Lung (tissue), 12 donors: ENCODE measurements around the gene WTAP. TPM values are rescaled to one million over a fixed set of nuclear protein-coding genes. Genes with fewer than 3 reads are reported as not detected.
"Not testable (repeated sequence)": the region's sequence is repeated elsewhere in the genome, so short reads cannot be mapped to it uniquely, and the experiment has no call there.

Experiments used
- ATAC-seq: fragments of 200-7000 bp; cut with Tn5 transposase; one replicate; pipeline ENCODE4 v1.9.1; 2020; ENCODE audit warnings: moderate number of reproducible peaks; ENCODE audit not compliant: insufficient read depth, low FRiP score
- DNase-seq, 3 donors: peaks; one replicate each; pipeline ENCODE4 v3.0.0-alpha.2; 2013 to 2017
- H3K27ac ChIP-seq, 2 donors: one replicate each; pipeline ENCODE4 v1.5.1; 2013; ENCODE audit warnings: mild to moderate bottlenecking in 2 of 2, moderate library complexity in 2 of 2, control low read depth in 1 of 2, inconsistent platforms in 1 of 2, low read depth in 1 of 2, low read length in 1 of 2
- H3K27me3 ChIP-seq, 3 donors: one replicate each; pipeline ENCODE4 v1.5.1; 2013; ENCODE audit warnings: low read length in 2 of 3; ENCODE audit not compliant: control insufficient read depth in 3 of 3, insufficient read depth in 3 of 3
- H3K36me3 ChIP-seq, 4 donors: one replicate each; pipeline ENCODE4 v1.5.1; 2013; ENCODE audit warnings: low read length in 4 of 4, mild to moderate bottlenecking in 1 of 4, moderate library complexity in 1 of 4; ENCODE audit not compliant: control insufficient read depth in 4 of 4, insufficient read depth in 4 of 4
- H3K4me1 ChIP-seq, 5 donors: one replicate each; pipeline ENCODE4 v1.5.1; 2013; ENCODE audit warnings: low read length in 5 of 5, mild to moderate bottlenecking in 2 of 5, moderate library complexity in 1 of 5; ENCODE audit not compliant: control insufficient read depth in 5 of 5, insufficient read depth in 5 of 5
- H3K4me3 ChIP-seq: one replicate; pipeline ENCODE4 v1.5.1; 2013; ENCODE audit warnings: mild to moderate bottlenecking, control low read depth, moderate library complexity
- H3K9ac ChIP-seq, 2 donors: one replicate each; pipeline ENCODE4 v1.5.1; 2013; ENCODE audit warnings: low read length in 2 of 2, control low read depth in 1 of 2; ENCODE audit not compliant: insufficient read depth in 1 of 2
- H3K9me3 ChIP-seq, 4 donors: one replicate each; pipeline ENCODE4 v1.5.1; 2013; ENCODE audit warnings: low read length in 3 of 4, mild to moderate bottlenecking in 1 of 4, moderate library complexity in 1 of 4; ENCODE audit not compliant: control insufficient read depth in 4 of 4, insufficient read depth in 3 of 4
- CTCF ChIP-seq: IDR thresholded peaks from 2 replicates; pipeline ENCODE4 v1.5.1; 2012; ENCODE audit warnings: mild to moderate bottlenecking; ENCODE audit errors: control extremely low read depth, extremely low read depth
- WGBS, 2 donors: extraction: QIAGEN DNeasy Blood & Tissue Kit; methylation state at CpG; one replicate each; pipeline ENCODE4 v1.1.7; 2013; 5-methylcytosine and 5-hydroxymethylcytosine counted together
- polyA plus RNA-seq, 2 donors: library from polyadenylated mRNA; stranded (reverse); fragments of 200-250 nt; gene quantifications; one replicate each; pipeline ENCODE4 v1.2.1, GENCODE V29; 2013
- total RNA-seq, 2 donors: library from RNA; depleted of rRNA in 1 of 2; stranded (reverse); fragments of >200 nt in 1 of 2; gene quantifications; one replicate each; pipeline ENCODE4 v1.2.1, GENCODE V29; 2014 to 2021
- donor health status: control.
- donor health status: control.
- donor health status: Bipolar disorder and iron deficiency.
- donor health status: healthy.
- donor health status: DM: yes; HTN: yes; CAD: no.

WTAP gene
- total and polyA plus RNA-seq, 4 donors = 70.8 to 145 (median 113) TPM

DNA sequence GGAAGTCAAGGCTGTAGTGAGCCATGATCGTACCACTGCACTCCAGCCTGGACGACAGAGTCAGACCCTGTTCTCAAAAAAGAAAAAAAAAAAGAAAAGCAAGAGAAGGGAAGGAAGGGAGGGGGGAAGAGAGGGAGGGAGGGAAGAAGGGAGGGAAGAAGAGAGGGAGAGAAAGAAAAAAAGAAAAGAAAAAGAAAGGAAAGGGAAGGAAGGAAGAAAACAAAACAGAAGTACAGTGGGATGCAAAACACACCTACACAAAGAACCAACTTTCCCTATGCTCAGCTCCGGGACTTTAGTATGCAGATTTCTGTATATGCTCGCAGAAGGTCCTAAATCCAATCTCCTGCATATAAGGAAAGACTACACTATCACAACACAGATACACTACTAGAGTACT is 2.5 kb upstream of the WTAP start:
- no peak for TF ChIP-seq CTCF
- Histone ChIP-seq H3K27ac (no peak overlapping the region), H3K4me3 (no peak overlapping the region), H3K36me3 (peaks cover 0 to 6% (median 0%) of the 10 kb centered on the region in 4 donors), H3K27me3 (no peaks in the 10 kb centered on the region), H3K4me1 (peaks cover 0 to 20% (median 5%) of the 10 kb centered on the region in 5 donors), H3K9ac (no peak overlapping the region), H3K9me3 (no peaks in the 10 kb centered on the region)
- no peak for DNase-seq
- no peak for ATAC-seq
- WGBS, 2 donors = 95 to 96% methylated on average over 4 of the region's 4 CpGs

DNA sequence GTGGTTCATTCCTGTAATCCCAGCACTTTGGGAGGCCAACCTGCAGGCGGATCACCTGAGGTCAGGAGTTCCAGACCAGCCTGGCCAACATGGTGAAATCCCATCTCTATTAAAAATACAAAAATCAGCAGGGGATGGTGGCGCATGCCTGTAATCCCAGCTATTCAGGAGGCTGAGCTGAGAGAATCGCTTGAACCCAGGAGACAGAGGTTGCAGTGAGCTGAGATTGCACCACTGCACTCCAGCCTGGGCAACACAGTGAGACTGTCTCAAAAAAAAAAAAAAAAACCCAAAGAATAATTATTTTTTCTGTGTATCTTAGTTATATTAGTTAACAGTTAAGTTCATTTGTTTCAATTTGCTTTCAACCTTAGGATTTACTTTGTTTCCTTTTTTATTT is 2.1 kb upstream of the WTAP start:
- 92 to 95% methylated on average over 3 of the region's 3 CpGs for WGBS, 2 donors

GRCh38 chr6:159726255-159726917 is 920 bp upstream of the WTAP start:
- DNase-seq = no peak
- Histone ChIP-seq H3K36me3 (peaks cover 0 to 6% (median 0%) of the 10 kb centered on the region in 4 donors), H3K27ac (peak overlapping the region; percentile 98 to 100), H3K4me3 (peak overlapping the region; percentile 63), H3K27me3 (no peaks in the 10 kb centered on the region), H3K9ac (peak overlapping the region; percentile 91 to 98), H3K4me1 (peaks cover 0 to 26% (median 6%) of the 10 kb centered on the region in 5 donors), H3K9me3 (no peaks in the 10 kb centered on the region)
- 1% methylated on average over 30 of the region's 30 CpGs for WGBS, 2 donors
- TF ChIP-seq CTCF = no peak
- peak; percentile 14 for ATAC-seq

More for the DNA sequence above, 2.1 kb upstream of the WTAP start:
- H3K27me3 ChIP-seq, ATAC-seq, H3K9ac ChIP-seq, H3K4me3 ChIP-seq, H3K27ac ChIP-seq, H3K9me3 ChIP-seq, DNase-seq, H3K36me3 ChIP-seq: not testable (repeated sequence)
- H3K4me1 ChIP-seq = peaks cover 0 to 24% (median 6%) of the 10 kb centered on the region in 5 donors

DNA sequence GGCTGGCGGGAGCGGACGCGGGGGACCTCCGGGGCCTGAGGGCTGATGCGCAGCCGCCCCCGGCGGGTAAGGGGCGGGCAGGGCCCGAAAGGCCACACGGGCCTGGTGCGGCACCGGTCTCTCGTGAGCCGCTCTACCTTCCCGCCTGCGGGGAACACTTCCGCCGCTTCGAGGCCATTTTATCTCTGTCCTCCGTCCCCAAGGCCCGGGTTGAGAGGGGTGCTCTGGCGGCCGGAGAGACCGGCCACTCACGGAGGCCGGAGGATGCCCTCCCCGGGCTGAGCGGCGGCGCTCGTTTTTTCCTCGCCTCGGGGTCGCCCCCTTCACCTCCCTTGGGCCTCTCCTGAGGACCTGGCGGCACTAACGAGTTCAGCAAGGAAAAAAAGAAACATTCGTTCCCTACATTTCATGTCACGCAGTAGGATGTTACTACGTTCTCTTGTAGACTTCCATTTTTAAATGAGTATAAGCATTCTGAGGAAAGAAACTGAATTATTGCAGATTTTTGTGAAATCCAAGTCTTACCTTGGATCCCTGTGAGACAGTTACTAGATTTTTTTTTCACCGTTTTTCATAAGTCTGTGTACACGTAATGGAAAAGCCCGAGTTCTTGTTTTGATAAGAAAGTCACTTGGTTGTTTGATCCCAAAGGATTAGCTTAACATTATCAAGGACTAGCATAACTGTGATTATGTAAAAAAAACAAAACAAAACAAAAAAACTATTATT is 575 bp downstream of the WTAP start:
- H3K4me1 ChIP-seq = peaks cover 0 to 26% (median 6%) of the 10 kb centered on the region in 5 donors
- peaks cover 0 to 6% (median 0%) of the 10 kb centered on the region in 4 donors for H3K36me3 ChIP-seq
- DNase-seq (no peak), ATAC-seq (peak; percentile 8)
- peak overlapping the region; percentile 98 for H3K4me3 ChIP-seq
- TF ChIP-seq CTCF = no peak
- no peaks in the 10 kb centered on the region for H3K27me3 ChIP-seq
- WGBS, 2 donors = 0% methylated on average over 36 to 44 of the region's 44 CpGs
- no peaks in the 10 kb centered on the region for H3K9me3 ChIP-seq
- peak overlapping the region; percentile 100 for H3K27ac ChIP-seq
- peak overlapping the region; percentile 95 to 97 for H3K9ac ChIP-seq
